OCI-LY7 (cell line): ENCODE data around the gene ALDH2. TPM values are rescaled to one million over a fixed set of nuclear protein-coding genes. Genes with fewer than 3 reads are reported as not detected.

Source experiments
- BruUV-seq: library from RNA; stranded (reverse); fragments of 400-500 nt; replicated peaks from 2 replicates; lab custom pipeline; 2021; lab: Mats Ljungman, UMichigan
- CTCF ChIA-PET: fragments of 300-600 bp; sonication (Branson Sonifier 250); formaldehyde crosslinking; loops from one replicate; lab custom pipeline; 2022; ENCODE audit warnings: antibody characterized with exemption; ENCODE audit not compliant: unreplicated experiment; lab: Charles Lee
- POLR2A ChIA-PET: fragments of 300-600 bp; sonication (Branson Sonifier 250); formaldehyde crosslinking; loops from one replicate; lab custom pipeline; 2022; ENCODE audit warnings: antibody characterized with exemption; lab: Charles Lee
- DNase-seq: peaks from one replicate; pipeline ENCODE4 v3.0.0-alpha.2; 2015; ENCODE audit warnings: low spot score
- H2AFZ ChIP-seq: fragments of 200-600 bp; sonication (generic), shearing (Covaris generic); 2 replicates; pipeline ENCODE4 v1.6.1; 2014; ENCODE audit warnings: mild to moderate bottlenecking, antibody characterized with exemption, low read length, moderate library complexity
- H3K27ac ChIP-seq: fragments of 200-600 bp; sonication (generic); 2 replicates; pipeline ENCODE4 v1.5.1; 2014; ENCODE audit warnings: mixed run types, low read depth, mild to moderate bottlenecking, moderate library complexity, low read length, inconsistent platforms; ENCODE audit not compliant: poor library complexity, severe bottlenecking
- H3K36me3 ChIP-seq: fragments of 200-600 bp; sonication (generic); 2 replicates; pipeline ENCODE4 v1.6.1; 2014; ENCODE audit warnings: mild to moderate bottlenecking, antibody characterized with exemption, low read length, moderate library complexity, mixed read lengths; ENCODE audit not compliant: insufficient read depth
- H3K4me1 ChIP-seq: fragments of 200-600 bp; sonication (generic); 2 replicates; pipeline ENCODE4 v1.5.1; 2014; ENCODE audit warnings: mild to moderate bottlenecking, low read length; ENCODE audit not compliant: insufficient read depth, poor library complexity, severe bottlenecking
- H3K4me2 ChIP-seq: fragments of 200-600 bp; sonication (generic); 2 replicates; pipeline ENCODE4 v1.6.1; 2014; ENCODE audit warnings: mild to moderate bottlenecking, low read length
- H3K4me3 ChIP-seq: fragments of 200-600 bp; sonication (generic); 2 replicates; pipeline ENCODE4 v1.5.1; 2014; ENCODE audit warnings: mild to moderate bottlenecking, low read depth, low read length; ENCODE audit not compliant: poor library complexity, severe bottlenecking
- H3K79me2 ChIP-seq: fragments of 200-600 bp; sonication (generic); 2 replicates; pipeline ENCODE4 v1.6.1; 2016; ENCODE audit warnings: low read depth, mild to moderate bottlenecking, low read length, moderate library complexity, mixed read lengths; ENCODE audit not compliant: insufficient read depth
- H3K9me2 ChIP-seq: fragments of 200-600 bp; sonication (generic); 2 replicates; pipeline ENCODE4 v1.6.1; 2016; ENCODE audit warnings: mild to moderate bottlenecking, low read length, mixed read lengths; ENCODE audit not compliant: insufficient read depth
- H3K9me3 ChIP-seq: fragments of 200-600 bp; sonication (generic); 2 replicates; pipeline ENCODE4 v1.6.1; 2014; ENCODE audit warnings: mild to moderate bottlenecking, mixed run types, low read length, mixed read lengths
- H4K20me1 ChIP-seq: fragments of 200-600 bp; sonication (generic); 2 replicates; pipeline ENCODE4 v1.6.1; 2014; ENCODE audit warnings: mild to moderate bottlenecking, antibody characterized with exemption, low read length, moderate library complexity, mixed read lengths; ENCODE audit not compliant: insufficient read depth
- EZH2phosphoT487 ChIP-seq: fragments of 200-600 bp; sonication (generic); IDR thresholded peaks from 2 replicates; pipeline ENCODE4 v1.6.1; 2018; ENCODE audit warnings: low read depth, borderline replicate concordance, mild to moderate bottlenecking, mixed run types, antibody characterized with exemption, low read length, moderate library complexity, mixed read lengths
- intact Hi-C: fragments of 100-400 bp; cut with micrococcal nuclease; formaldehyde crosslinking; loops from one replicate; pipeline ENCODE4 v1.10.0; 2022; ENCODE audit not compliant: unreplicated experiment
- total RNA-seq, 2 experiments: library from RNA; depleted of rRNA in 1 of 2; stranded (reverse); fragments of >200 nt in 1 of 2; shearing (Covaris generic) in 1 of 2; gene quantifications; 2 replicates each; pipeline ENCODE4 v1.2.3, GENCODE V29; 2014 to 2022
- TF ChIP-seq, protein P1 (sequence below): fragments of 200-600 bp; sonication (generic); conservative IDR thresholded peaks from 2 replicates; pipeline ENCODE4 v1.5.1; 2014; ENCODE audit warnings: mild to moderate bottlenecking, antibody characterized with exemption, low read length, moderate library complexity, mixed read lengths

ALDH2 gene
- total RNA-seq, 2 experiments from 2014 or later: 16.5 to 19.9 TPM

DNA sequence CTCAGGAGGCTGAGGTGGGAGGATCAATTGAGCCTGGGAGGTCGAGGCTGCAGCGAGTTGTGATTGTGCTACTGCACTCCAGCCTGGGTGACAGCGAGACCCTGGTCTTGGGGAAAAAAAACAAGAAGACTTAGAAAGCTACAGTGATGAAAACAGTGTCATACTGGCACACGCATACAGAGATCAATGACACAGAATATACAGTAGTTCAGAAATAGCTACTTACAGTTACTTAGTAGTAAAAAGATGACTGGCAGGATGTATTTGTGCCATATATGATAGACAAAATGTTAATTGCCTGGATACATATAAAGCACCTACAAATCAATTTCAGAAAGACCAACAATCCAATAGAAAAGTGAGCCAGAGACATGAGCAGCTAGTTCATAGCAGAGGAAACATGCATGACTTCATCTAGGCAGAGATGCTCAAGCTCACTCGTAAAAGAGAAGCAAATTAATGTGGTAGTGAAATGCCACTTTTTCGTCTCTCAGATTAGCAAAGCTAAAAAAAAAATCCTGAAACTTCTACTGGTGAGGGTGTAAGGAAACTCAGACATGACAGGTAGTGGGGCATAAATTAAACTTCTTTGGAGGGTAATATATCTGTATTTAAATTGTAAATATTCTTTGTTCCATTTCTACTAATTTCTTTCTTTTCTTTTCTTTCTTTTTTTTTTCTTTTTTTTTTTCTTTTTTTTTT is 2.5 kb upstream of the ALDH2 start:
- no peaks in the 10 kb centered on the region for H3K36me3 ChIP-seq
- CTCF ChIA-PET: no interaction called here
- BruUV-seq: no TSS peak
- POLR2A ChIA-PET: interaction anchor here (0.6 to 3.5 kb wide), 12 partner anchors 12 to 1458 kb away, joined by 3 to 26 read pairs (median 4); partner anchors contain the start of genes ACAD10 and BRAP
- no peaks in the 10 kb centered on the region for H3K9me2 ChIP-seq
- peak overlapping the region; percentile 40 for H3K4me3 ChIP-seq
- intact Hi-C loops: loop anchor here (10.0 kb wide), 1 partner anchor 359 kb away; the partner anchor contains the start of gene SH2B3
- H3K27ac ChIP-seq: peak overlapping the region; percentile 88
- H3K4me1 ChIP-seq: peaks cover 85% of the 10 kb centered on the region
- DNase-seq: peak; percentile 86
- TF ChIP-seq, protein P1, sequence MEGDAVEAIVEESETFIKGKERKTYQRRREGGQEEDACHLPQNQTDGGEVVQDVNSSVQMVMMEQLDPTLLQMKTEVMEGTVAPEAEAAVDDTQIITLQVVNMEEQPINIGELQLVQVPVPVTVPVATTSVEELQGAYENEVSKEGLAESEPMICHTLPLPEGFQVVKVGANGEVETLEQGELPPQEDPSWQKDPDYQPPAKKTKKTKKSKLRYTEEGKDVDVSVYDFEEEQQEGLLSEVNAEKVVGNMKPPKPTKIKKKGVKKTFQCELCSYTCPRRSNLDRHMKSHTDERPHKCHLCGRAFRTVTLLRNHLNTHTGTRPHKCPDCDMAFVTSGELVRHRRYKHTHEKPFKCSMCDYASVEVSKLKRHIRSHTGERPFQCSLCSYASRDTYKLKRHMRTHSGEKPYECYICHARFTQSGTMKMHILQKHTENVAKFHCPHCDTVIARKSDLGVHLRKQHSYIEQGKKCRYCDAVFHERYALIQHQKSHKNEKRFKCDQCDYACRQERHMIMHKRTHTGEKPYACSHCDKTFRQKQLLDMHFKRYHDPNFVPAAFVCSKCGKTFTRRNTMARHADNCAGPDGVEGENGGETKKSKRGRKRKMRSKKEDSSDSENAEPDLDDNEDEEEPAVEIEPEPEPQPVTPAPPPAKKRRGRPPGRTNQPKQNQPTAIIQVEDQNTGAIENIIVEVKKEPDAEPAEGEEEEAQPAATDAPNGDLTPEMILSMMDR: no peak
- TF ChIP-seq EZH2phosphoT487: no peak
- H4K20me1 ChIP-seq: no peaks in the 10 kb centered on the region
- H3K9me3 ChIP-seq: no peaks in the 10 kb centered on the region
- H3K79me2 ChIP-seq: no peaks in the 10 kb centered on the region
- peak overlapping the region; percentile 63 for H3K4me2 ChIP-seq
- H2AFZ ChIP-seq: peak overlapping the region; percentile 77

DNA sequence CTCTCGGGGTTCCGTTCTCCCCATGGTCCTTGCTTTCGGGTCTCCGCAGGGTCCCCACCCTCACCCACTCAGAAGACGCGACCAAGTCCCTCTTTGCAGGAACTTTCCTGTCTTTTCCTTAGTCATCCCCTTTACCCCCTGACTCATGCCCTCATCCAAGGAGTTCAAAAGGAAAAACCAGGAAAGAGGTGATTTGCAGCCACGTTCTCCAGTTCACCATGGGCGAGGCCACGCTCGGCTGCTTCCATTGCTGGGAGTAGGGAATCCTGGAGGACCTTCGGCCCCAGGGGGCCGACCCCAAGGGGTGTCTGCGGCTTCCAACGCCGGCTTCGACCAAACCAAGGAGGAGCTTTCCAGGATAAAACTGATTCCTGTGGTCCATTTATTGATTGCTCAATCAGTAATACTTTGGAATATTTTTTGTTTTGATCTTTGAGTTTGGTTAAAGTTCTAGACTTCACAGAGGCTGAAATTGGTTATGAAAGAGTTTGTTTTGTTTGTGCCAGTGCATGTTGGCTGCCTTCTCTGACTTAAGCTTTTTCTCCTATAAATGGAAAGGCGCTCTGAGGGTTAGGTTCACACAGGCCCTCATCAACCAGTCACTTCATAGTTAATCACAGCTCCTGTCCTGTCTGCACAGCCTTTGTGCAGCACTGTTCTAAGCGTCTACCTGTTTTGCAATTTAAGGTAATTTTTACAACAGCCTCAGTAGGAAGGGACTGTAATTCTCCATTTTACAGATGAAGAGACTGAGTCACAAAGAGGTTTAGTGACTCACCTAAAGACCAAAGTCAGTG is 827 bp downstream of the ALDH2 start:
- ChIA-PET CTCF (no interaction called here), POLR2A (interaction anchor here (0.7 to 1.4 kb wide), 2 partner anchors 9 to 11 kb away, joined by 3 read pairs; no protein-coding TSS in a partner anchor)
- Histone ChIP-seq H3K4me3 (peak overlapping the region; percentile 64), H4K20me1 (no peaks in the 10 kb centered on the region), H3K9me3 (no peaks in the 10 kb centered on the region), H3K4me2 (peak overlapping the region; percentile 63), H3K4me1 (peaks cover 52% of the 10 kb centered on the region), H2AFZ (no peak overlapping the region), H3K36me3 (no peaks in the 10 kb centered on the region), H3K79me2 (no peaks in the 10 kb centered on the region), H3K9me2 (no peaks in the 10 kb centered on the region), H3K27ac (no peak overlapping the region)
- no peak for DNase-seq
- TF ChIP-seq EZH2phosphoT487: no peak
- TF ChIP-seq, protein P1: no peak
- intact Hi-C loops: loop anchor here (10.0 kb wide), 1 partner anchor 363 kb away; the partner anchor contains the start of gene SH2B3
- no TSS peak for BruUV-seq
